Pons (tissue), 1 donor: Measurements from ENCODE around the gene CADPS.
"Not testable (repeated sequence)": the region's sequence is repeated elsewhere in the genome, so short reads cannot be mapped to it uniquely, and the experiment has no call there.

Source experiments
- DNase-seq: peaks from one replicate; pipeline ENCODE4 v3.0.0-alpha.2; 2016; ENCODE audit warnings: low spot score

Gene CADPS

GRCh38 chr3:62592408-62592807 lies 282.8 kb downstream of the CADPS start:
- no peak for DNase-seq

- no peak for DNase-seq
Observed at GRCh38 chr3:62589078-62589477, 286.1 kb downstream of the CADPS start.

- DNase-seq, result no peak
Observed at GRCh38 chr3:62587579-62588031, 287.6 kb downstream of the CADPS start.

GRCh38 chr3:62587169-62587568 lies 288.0 kb downstream of the CADPS start:
- no peak for DNase-seq

GRCh38 chr3:62586356-62586755 lies 288.9 kb downstream of the CADPS start:
- DNase-seq, result no peak

GRCh38 chr3:62585861-62586260 lies 289.4 kb downstream of the CADPS start:
- no peak for DNase-seq

GRCh38 chr3:62584636-62585035 lies 290.6 kb downstream of the CADPS start:
- no peak for DNase-seq

GRCh38 chr3:62582495-62583172 lies 292.6 kb downstream of the CADPS start:
- no peak for DNase-seq

GRCh38 chr3:62580485-62580884 lies 294.7 kb downstream of the CADPS start:
- DNase-seq, result not testable (repeated sequence)

- DNase-seq, result no peak
Observed at GRCh38 chr3:62577153-62577552, 298.1 kb downstream of the CADPS start.

- no peak for DNase-seq
Observed at GRCh38 chr3:62574266-62574898, 300.8 kb downstream of the CADPS start.

- DNase-seq, result no peak
Observed at GRCh38 chr3:62571916-62572315, 303.3 kb downstream of the CADPS start.

GRCh38 chr3:62570888-62571287 lies 304.3 kb downstream of the CADPS start:
- no peak for DNase-seq

GRCh38 chr3:62569609-62570008 lies 305.6 kb downstream of the CADPS start:
- no peak for DNase-seq

- no peak for DNase-seq
Observed at GRCh38 chr3:62567097-62568021, 307.9 kb downstream of the CADPS start.

- no peak for DNase-seq
Observed at GRCh38 chr3:62566022-62566557, 309.1 kb downstream of the CADPS start.

GRCh38 chr3:62562596-62562995 lies 312.6 kb downstream of the CADPS start:
- no peak for DNase-seq

GRCh38 chr3:62562017-62562416 lies 313.2 kb downstream of the CADPS start:
- no peak for DNase-seq

GRCh38 chr3:62559831-62560445 lies 315.3 kb downstream of the CADPS start:
- DNase-seq, result peak; percentile 32

GRCh38 chr3:62558549-62559112 lies 316.6 kb downstream of the CADPS start:
- DNase-seq, result no peak

- DNase-seq, result no peak
Observed at GRCh38 chr3:62557983-62558382, 317.2 kb downstream of the CADPS start.

- DNase-seq, result no peak
Observed at GRCh38 chr3:62557450-62557849, 317.8 kb downstream of the CADPS start.
